Aorta (tissue), 5 donors: ENCODE measurements around the gene SELENOS. TPM values are rescaled to one million over a fixed set of nuclear protein-coding genes. Genes with fewer than 3 reads are reported as not detected.

Experiments used
- ATAC-seq: fragments of 200-7000 bp; cut with Tn5 transposase; one replicate; pipeline ENCODE4 v1.9.1; 2022; ENCODE audit warnings: moderate library complexity; ENCODE audit not compliant: low FRiP score
- DNase-seq, 2 donors: peaks; one replicate each; pipeline ENCODE4 v3.0.0-alpha.2; 2020
- H3K27ac ChIP-seq, 2 donors: one replicate each; pipeline ENCODE4 v1.5.1; 2013; ENCODE audit warnings: low read length in 2 of 2, mild to moderate bottlenecking in 2 of 2, moderate library complexity in 2 of 2, control low read depth in 1 of 2, inconsistent platforms in 1 of 2, low read depth in 1 of 2
- H3K27me3 ChIP-seq, 2 donors: one replicate each; pipeline ENCODE4 v1.6.1; 2013; ENCODE audit warnings: control low read depth in 1 of 2, low read length in 1 of 2, mild to moderate bottlenecking in 1 of 2, moderate library complexity in 1 of 2; ENCODE audit not compliant: insufficient read depth in 2 of 2, control insufficient read depth in 1 of 2
- H3K36me3 ChIP-seq, 2 donors: one replicate each; pipeline ENCODE4 v1.6.1; 2013; ENCODE audit warnings: control low read depth in 1 of 2, low read length in 1 of 2, mild to moderate bottlenecking in 1 of 2; ENCODE audit not compliant: insufficient read depth in 2 of 2, control insufficient read depth in 1 of 2
- H3K4me1 ChIP-seq, 2 donors: one replicate each; pipeline ENCODE4 v1.6.1; 2013; ENCODE audit warnings: low read length in 2 of 2, control low read depth in 1 of 2, mild to moderate bottlenecking in 1 of 2, moderate library complexity in 1 of 2; ENCODE audit not compliant: insufficient read depth in 2 of 2, control insufficient read depth in 1 of 2
- H3K4me3 ChIP-seq, 2 donors: one replicate each; pipeline ENCODE4 v1.5.1; 2013; ENCODE audit warnings: low read length in 2 of 2, control low read depth in 1 of 2, mild to moderate bottlenecking in 1 of 2
- H3K9me3 ChIP-seq: one replicate; pipeline ENCODE4 v1.6.1; 2013; ENCODE audit warnings: mild to moderate bottlenecking, low read length; ENCODE audit not compliant: control insufficient read depth
- WGBS, 2 donors: extraction: QIAGEN DNeasy Blood & Tissue Kit; methylation state at CpG; one replicate each; pipeline ENCODE4 v1.1.7; 2013; 5-methylcytosine and 5-hydroxymethylcytosine counted together
- intact Hi-C, 2 donors: fragments of 100-400 bp; cut with DNase I; formaldehyde crosslinking; loops; one replicate each; pipeline versions ENCODE4 v1.14.2 to v1.15.0; 2022
- long read RNA-seq, 2 donors: library from polyadenylated mRNA; unstranded; transcript quantifications; one replicate each; pipeline ENCODE4 v2.0.0, GENCODE V29; 2020 to 2021
- polyA plus RNA-seq, 2 donors: library from polyadenylated mRNA; stranded (reverse); fragments of 200-250 nt; gene quantifications; one replicate each; pipeline ENCODE4 v1.2.3, GENCODE V29; 2013
- total RNA-seq, 2 donors: library from RNA; stranded (reverse); fragmentation: NEBNext Ultra II Directional; extraction: Animal tissue kit (Norgen Biotek cat#: 25700); gene quantifications; one replicate each; pipeline ENCODE4 v1.2.1, GENCODE V29; 2021
- donor health status: healthy with polysubstance abuse.
- donor health status: Bipolar disorder and iron deficiency.
- donor health status: DM: no; HTN: no; CAD: no.
- donor health status: DM: no; HTN: no; CAD: no.
- donor health status: DM: yes; HTN: yes; CAD: no.

Gene SELENOS
- total RNA-seq (10 to 100 TPM; 69.0 to 74.3 TPM), polyA plus RNA-seq (100 to 1,000 TPM; 115 to 123 TPM)
- long read RNA-seq, donor 1, transcript SELENOS-203 (6 exons, 1,188 nt), result major isoform, 139 of 178 reads
- long read RNA-seq, donor 1, transcript SELENOS-201 (7 exons, 1,439 nt), result minor isoform, 7 of 178 reads
- long read RNA-seq, donor 1, partial matches to known transcripts, result 10 of 178 reads
- long read RNA-seq, donor 1, other reads (novel, unspliced or antisense), result 19 of 178 reads
- long read RNA-seq, donor 2, transcript SELENOS-203 (6 exons, 1,188 nt), result major isoform, 52 of 77 reads
- long read RNA-seq, donor 2, transcript SELENOS-206 (3 exons, 556 nt), result minor isoform, 5 of 77 reads
- long read RNA-seq, donor 2, partial matches to known transcripts, result 2 of 77 reads
- long read RNA-seq, donor 2, other reads (novel, unspliced or antisense), result 10 of 77 reads

- Histone ChIP-seq H3K9me3 (no peaks in the 10 kb centered on the region), H3K36me3 (peaks cover 9 to 17% of the 10 kb centered on the region in 2 donors), H3K27me3 (no peaks in the 10 kb centered on the region), H3K27ac (peak within 1 kb of the TSS; percentile 54 to 84), H3K4me3 (peak within 1 kb of the TSS; percentile 49 to 85), H3K4me1 (no peaks in the 10 kb centered on the region)
- ATAC-seq, result peak; percentile 99
- intact Hi-C loops, result loop anchor here in 1 of 2 donors (1.0 kb wide), 1 partner anchor 18 kb away; the partner anchor contains the start of gene SNRPA1
- DNase-seq, result peak; percentile 92 to 98
- 0 to 1% methylated on average over 69 to 91 of the region's 91 CpGs for WGBS, 2 donors
Measured at GRCh38 chr15:101277038-101277822, at the start of gene SELENOS. SELENOS (minus strand) TSS chr15:101277485; CDS start chr15:101277417, 68 bp downstream.

DNA sequence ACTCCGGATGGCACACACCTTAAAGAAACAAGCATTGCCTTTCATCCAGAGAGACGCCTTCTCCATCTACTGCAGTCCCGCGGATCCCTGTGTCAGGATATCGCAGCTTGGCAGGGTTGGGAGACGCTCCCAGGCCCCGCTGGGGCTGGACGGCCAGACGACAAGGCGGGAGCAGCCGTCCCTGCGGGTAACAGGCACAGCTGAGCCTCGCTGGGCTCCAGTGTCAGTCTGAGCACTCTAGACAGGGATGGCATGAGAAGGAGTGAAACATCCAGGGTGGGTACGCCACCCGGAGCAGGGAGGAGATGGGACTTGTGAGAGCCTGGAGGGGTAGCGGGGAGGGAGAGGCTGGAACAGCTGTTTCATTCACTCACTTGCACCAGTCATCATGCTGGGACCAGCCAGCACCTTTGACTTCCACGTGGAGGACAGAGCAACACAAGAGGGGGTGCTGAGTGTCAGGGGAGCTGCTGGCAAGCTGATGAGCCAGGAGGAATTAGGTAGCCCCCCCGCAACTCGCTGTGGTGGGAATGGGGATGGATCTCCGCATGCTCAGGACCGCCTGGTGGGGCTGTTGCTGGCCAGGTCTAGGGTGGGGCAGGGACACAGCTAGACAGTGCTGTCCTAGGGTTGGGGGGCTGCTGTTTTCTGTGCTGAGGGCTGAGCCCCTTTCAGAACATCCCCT is 49.3 kb upstream of the SELENOS start:
- no peaks in the 10 kb centered on the region for H3K4me1 ChIP-seq
- ATAC-seq, result no peak
- WGBS, 2 donors, result 68 to 70% methylated on average over 21 of the region's 21 CpGs

DNA sequence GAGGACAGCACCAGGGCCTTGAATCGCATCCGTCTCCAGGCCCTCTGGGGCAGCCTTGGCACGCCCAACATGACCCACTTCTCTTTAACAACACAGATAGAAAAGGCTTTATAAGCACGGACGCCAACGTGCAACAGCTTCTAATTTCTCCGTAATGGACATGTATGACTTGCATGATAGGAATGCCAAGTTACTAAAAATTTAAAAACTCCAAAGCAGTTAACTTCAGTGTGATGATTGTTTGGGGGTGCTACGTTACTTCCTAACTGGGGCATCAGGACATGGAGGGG is 48.7 kb upstream of the SELENOS start:
- WGBS, 2 donors, result 76 to 77% methylated on average over 8 of the region's 8 CpGs
- H3K36me3 ChIP-seq, result no peaks in the 10 kb centered on the region
- H3K27me3 ChIP-seq, result no peaks in the 10 kb centered on the region
- no peak for ATAC-seq
- no peak for DNase-seq
- H3K27ac ChIP-seq, result no peak overlapping the region
- H3K9me3 ChIP-seq, result no peaks in the 10 kb centered on the region
- H3K4me1 ChIP-seq, result no peaks in the 10 kb centered on the region
- H3K4me3 ChIP-seq, result no peak overlapping the region
- intact Hi-C loops, result no loop called here

More for the DNA sequence above, 49.3 kb upstream of the SELENOS start:
- Histone ChIP-seq H3K9me3 (no peaks in the 10 kb centered on the region), H3K27me3 (no peaks in the 10 kb centered on the region), H3K36me3 (no peaks in the 10 kb centered on the region), H3K27ac (no peak overlapping the region), H3K4me3 (no peak overlapping the region)
- no peak for DNase-seq
- intact Hi-C loops, result no loop called here

DNA sequence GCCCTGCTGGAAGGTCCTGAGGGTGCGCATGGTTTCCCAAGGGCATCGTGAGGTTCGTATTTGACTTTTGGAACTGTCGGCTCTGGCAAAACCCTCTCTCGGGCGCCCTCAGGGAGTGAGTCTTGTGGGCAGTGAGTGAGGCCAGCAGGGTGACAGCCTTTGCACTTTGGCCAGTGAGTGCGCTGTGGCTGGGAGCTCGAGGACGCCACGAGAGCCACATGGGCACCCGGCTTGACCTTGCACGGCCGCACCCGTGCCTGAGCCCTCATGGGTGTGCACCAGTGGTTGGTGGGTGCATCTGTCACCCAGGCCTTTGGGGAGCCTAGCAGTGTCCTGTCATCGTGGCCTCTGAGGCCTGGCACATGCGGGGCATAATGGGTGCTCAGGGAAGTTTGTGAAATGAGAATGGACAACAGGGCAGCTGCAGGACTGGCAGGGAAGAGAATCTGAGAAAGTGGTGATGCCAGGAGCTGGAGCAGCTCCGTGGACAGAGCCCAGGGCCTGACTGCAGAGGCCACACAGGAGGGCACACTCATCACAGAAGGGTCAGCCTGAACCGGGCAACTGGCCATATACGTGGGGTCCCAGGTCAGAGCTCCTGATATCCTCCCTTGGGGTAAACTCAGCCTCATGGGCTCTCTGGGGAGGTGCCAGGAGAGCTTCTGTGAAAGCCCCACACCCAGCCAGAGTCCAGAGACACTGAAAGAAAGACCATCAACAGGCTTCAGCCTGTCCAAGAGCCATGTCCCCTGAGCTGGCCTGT is 48.2 kb upstream of the SELENOS start:
- Histone ChIP-seq H3K27ac (no peak overlapping the region), H3K27me3 (no peaks in the 10 kb centered on the region), H3K36me3 (no peaks in the 10 kb centered on the region), H3K4me3 (no peak overlapping the region), H3K4me1 (no peaks in the 10 kb centered on the region), H3K9me3 (no peaks in the 10 kb centered on the region)
- DNase-seq, result no peak
- WGBS, 2 donors, result 90 to 93% methylated on average over 19 of the region's 19 CpGs
- intact Hi-C loops, result no loop called here
- ATAC-seq, result no peak

GRCh38 chr15:101324524-101325177 is 47.4 kb upstream of the SELENOS start:
- no peak for DNase-seq
- no peaks in the 10 kb centered on the region for H3K4me1 ChIP-seq
- intact Hi-C loops, result no loop called here
- WGBS, 2 donors, result 84 to 89% methylated on average over 13 of the region's 13 CpGs
- ATAC-seq, result no peak
- H3K36me3 ChIP-seq, result no peaks in the 10 kb centered on the region
- H3K27ac ChIP-seq, result no peak overlapping the region
- no peak overlapping the region for H3K4me3 ChIP-seq
- no peaks in the 10 kb centered on the region for H3K9me3 ChIP-seq
- H3K27me3 ChIP-seq, result no peaks in the 10 kb centered on the region

GRCh38 chr15:101323793-101324523 is 46.7 kb upstream of the SELENOS start:
- no peaks in the 10 kb centered on the region for H3K36me3 ChIP-seq
- 89 to 94% methylated on average over 21 of the region's 21 CpGs for WGBS, 2 donors
- H3K9me3 ChIP-seq, result no peaks in the 10 kb centered on the region
- DNase-seq (no peak), ATAC-seq (no peak)
- H3K27ac ChIP-seq, result no peak overlapping the region
- H3K4me1 ChIP-seq, result no peaks in the 10 kb centered on the region
- no peaks in the 10 kb centered on the region for H3K27me3 ChIP-seq
- intact Hi-C loops, result no loop called here
- H3K4me3 ChIP-seq, result no peak overlapping the region

GRCh38 chr15:101322854-101323477 is 45.7 kb upstream of the SELENOS start:
- WGBS, 2 donors, result 89 to 90% methylated on average over 17 of the region's 17 CpGs
- H3K27me3 ChIP-seq, result no peaks in the 10 kb centered on the region
- H3K4me3 ChIP-seq, result no peak overlapping the region
- no peaks in the 10 kb centered on the region for H3K36me3 ChIP-seq
- H3K9me3 ChIP-seq, result no peaks in the 10 kb centered on the region
- intact Hi-C loops, result no loop called here
- DNase-seq, result no peak
- no peak overlapping the region for H3K27ac ChIP-seq
- H3K4me1 ChIP-seq, result no peaks in the 10 kb centered on the region
- ATAC-seq, result no peak
